Measurements from ENCODE around the gene FAM222A.

FAM222A gene

DNA sequence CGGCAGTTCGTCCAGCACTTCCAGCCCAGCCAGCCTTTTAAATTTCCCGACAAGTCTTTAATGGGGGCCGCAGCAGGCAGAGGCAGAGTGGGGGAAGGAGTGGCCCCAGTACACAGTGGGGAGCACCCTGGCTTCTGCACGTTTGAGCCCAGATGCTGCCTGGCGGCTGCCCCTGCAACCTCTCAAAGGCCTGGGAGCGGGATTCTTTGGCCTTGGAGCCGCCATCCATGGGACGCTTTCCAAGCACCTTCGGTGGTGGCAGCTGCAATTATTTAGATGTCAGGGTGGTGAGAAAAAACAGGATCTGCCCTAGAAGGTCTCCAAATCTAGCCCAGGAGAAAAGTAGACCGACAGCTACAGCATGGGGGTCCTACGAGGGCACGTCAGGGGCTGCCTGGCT is 46.0 kb downstream of the FAM222A start:
- no peak for DNase-seq (ENCODE audit: low spot score)

DNA sequence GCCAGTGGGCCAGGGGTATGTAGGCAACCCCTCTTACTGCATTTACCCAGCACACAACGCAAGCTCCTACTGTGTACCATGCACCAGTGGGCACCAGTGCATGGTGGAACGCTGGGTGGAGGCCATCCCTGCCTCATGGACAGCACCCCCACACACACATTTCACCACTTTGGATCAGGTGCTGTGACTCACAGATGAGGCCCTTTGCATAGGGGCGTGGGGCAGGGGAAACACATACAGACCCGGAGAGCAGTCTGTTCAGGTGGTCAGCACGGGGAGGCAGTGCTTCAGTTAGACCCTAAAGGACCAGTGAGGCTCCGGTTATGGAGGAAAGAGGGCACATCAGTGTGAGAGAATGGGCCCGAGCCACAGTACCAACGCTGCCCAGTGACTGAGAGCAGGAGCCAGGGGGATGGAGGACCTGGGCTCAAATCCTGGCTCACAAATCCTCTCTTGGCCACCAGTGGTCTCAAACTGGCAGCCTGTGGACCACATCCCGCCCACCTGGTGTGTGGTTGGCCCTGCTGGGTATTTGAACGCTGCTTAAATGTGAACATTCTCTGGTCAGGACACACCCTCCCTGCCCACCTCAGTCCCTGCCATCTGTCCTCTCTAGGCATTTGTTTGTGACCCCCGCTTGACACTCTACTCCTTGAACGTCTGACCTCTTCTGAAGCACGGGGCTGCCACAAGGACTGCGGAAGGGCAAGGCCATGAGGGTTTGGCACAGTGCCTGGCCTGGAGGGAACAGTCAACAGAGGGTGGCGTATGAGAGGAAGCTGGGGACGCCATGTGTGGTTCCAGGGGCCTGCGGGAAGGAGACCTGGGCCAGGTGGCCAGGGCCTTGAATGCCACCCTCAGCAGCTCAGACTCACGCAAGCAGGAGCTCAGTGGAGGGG is 46.7 kb downstream of the FAM222A start:
- no peak for DNase-seq (ENCODE audit: low spot score)

DNA sequence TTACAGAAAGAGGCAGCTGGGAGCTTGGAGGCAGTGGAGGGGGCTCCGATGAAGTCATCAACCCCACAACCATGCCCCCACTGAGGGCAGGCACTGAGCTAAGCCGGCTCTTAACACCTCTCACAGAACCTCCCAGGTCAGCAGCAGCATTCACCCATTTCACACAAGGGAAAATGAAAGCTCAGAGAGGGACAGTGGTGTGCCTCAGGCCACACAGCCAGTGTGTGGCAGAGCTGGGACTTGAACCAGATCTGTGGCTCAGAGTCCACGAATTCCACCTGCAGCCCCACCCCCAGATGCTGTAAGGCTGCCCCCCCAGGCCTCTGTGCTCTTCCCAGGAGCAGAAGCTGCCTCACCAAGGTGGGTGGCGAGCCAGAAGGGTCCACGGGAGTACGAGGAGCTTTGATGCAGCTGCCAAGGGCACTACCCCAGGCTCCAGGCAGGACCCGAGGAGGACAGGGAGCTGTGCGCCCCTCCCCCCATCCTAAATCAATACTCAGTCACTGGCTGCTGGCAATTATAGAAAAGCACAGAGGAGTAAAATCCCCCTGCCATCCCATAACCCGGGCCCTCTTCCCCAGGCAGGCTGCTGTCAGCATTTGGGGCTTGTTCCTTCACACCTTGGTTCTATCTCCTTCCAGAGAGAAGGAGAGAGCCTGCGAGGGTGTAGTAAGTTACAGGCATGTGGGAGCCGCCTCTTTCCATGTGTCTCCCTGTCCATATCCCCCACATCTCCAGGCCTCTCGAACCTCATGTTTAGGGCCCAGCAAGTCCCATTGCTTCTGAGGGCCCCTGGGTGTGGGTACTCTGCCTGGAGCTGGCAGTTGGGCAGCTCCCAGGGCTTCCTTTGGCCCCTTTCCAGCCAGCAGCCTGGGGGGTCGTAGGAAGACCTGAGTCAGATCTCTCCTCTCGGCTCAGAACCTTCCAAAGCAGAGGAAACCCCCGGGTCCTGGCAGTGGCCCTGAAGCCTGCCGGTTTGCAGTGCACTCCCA is 47.6 kb downstream of the FAM222A start:
- DNase-seq (ENCODE audit: low spot score), result no peak

DNA sequence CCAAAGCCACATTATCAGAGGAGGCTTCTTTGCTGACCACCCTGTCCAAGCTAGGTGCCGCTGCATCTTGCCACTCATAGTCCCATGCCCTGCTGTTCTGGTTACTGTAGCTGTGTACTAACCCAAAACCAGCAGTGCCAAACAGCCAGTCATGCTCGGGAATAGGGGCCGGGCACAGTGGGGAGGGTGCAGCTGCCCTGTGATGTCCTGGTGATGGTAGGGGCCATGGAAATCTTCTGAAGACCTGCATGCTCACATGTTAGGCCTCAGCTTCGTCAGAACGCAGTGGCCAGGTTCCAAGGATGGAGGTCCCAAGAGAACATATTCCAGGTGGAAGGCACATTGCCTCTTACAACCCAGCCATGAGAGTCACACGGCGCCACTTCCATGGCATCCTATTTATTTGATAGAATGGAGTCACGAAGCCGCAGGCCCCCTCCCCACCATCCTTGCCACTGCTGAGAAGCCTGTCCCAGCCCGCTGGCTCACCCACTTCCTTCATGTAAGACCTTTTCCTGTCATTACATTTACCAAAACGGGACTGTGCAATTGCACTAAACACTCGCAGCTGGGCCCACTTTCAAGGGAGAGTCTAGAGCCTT is 48.5 kb downstream of the FAM222A start:
- no peak for DNase-seq (ENCODE audit: low spot score)

DNA sequence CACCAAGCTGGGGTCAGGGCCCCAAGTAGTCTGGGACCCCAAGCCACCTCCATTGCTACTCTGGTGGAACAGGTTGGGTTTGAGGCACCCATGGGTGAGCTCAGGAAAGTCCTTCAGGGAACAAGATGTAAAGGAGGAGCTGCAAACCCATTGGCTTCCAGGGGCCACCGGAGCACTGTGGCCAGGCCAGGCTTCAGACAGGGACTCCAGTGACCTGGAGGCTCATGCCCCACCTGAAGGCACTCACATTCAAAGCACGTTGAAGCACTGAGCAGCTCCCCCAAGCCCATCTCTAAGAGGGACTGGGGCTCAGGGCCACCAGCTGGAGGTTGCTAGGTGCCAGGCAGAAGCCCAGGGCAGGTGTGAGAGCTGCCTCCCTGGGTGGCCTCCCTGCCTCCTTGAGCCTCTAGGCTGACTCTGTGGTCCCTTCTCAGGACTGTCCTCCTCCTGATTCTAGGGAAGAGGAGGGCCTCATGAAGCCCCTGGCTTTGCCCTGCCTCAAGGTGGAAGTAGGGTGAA is 49.1 kb downstream of the FAM222A start:
- DNase-seq (ENCODE audit: low spot score), result no peak

DNA sequence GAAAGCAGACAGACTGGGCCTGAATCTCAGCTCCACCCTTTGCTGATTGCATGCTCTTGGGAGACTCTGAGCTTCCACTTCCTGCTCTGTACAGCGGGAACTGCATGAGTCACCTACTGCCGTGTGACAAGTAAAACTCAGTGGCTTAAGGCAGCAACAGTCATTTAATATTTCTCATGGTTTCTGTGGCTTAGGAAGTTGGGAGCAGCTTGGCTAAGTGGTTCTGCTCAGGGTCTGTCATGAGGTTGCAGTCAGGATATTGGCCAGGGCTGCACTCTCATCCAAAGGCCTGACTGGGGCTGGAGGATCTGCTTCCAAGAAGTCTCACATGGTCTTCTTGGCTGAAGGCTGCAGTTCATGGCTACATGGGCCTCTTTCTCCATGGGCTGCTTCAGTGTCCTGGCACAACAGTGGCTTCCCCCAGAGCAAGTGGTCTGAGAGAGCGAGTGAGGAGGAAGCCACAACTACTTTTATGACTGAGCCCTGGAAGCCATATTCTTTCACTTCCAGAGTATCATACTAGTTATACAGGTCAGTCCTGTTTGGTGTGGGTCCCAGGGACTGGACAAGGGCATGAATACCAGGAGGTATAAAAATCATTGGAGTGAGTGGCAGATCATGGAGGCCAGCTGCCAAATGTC is 49.7 kb downstream of the FAM222A start:
- peak; percentile 59 for DNase-seq (ENCODE audit: low spot score)

DNA sequence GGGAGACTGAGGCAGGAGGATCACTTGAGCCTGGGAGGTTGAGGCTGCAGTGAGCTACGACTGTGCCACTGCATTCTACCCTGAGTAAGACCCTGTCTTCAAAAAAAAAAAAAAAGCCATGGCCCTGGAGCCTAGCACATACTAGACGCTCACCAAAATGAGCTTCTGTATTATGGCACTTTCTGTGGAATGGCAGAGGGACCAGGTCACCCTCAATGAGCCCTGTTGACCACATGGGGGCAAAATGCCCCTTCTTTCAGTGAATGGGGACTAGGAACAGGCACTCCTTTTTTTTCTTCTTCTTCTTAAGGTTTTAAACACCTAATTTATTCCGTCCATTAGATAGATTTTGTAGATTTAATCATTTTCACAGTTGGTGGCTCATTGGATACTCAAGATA is 50.5 kb downstream of the FAM222A start:
- no peak for DNase-seq (ENCODE audit: low spot score)

DNA sequence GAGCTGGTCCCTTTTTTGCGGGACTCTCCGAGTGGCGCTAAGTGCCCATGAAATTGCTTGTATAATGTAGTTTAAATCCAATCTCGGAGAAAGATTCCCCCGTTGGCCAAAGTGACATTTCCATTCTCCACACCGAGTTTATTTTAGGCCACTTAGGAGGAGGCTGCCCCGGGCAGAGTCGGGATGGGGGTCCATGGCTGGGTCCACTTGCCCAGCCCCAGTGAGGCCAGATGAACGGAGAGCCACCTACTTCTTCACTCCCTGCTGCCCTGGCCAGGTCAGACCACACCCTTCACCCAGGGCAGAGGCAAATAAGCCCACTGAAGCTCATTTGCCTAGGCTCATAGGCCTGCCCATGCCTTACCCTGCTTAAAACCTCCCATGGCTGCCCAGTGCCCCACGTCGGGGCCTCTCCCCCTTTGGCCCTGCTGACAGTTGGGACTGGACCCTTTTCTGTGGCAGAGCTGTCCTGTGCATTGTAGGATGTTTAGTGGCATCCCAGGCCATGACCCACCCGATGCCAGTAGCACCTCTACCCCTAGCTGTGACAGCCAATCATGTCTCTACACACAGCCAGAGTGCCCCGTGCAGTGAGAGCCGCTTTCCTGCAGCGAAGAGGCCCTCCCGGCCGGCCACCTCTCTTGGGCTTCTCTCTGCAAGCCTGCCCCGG is 51.3 kb downstream of the FAM222A start:
- no peak for DNase-seq (ENCODE audit: low spot score)

DNA sequence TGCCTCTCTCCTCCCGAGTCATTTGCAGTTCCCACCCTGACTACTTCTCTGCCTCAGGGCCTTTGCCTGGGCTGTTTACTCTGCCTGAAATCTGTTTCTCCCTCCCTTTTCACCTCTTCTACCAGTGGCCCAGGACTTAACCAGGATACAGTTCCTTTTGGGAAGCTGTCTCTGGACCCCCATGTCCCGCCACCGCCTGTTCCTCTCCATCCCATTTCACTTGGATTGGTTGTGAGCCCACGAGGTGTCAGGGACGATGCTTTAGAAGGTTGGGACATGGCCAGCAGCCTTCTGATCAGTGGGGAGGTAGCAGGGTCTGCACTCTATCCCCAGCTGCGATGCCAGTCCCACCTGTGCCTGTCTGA is 51.8 kb downstream of the FAM222A start:
- no peak for DNase-seq (ENCODE audit: low spot score)

DNA sequence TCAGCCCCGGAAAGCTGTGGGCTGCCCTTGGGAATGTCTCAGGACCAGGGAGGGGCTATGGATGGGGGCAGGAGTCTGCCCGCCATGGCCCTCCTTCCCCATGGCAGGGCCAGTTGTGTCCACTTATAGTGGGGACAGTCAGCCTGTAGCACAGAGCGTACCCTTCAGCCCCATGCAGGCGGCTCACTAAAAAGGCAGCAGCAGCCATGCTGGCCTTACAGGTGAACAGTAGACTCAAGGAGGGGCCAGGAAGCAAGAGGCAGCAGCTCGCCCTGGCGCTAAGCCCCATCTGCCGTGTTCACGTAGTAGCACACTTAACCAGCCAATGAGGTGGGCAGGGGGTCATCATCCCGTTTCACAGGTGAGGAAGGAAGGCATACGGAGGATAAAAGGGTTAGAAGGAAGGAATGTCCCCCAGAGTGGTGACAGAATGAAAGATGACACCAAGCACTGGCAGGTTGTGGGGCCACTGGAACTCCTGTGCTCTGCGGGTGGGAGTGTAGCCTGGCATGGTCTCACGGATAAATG is 52.7 kb downstream of the FAM222A start:
- DNase-seq (ENCODE audit: low spot score), result no peak

DNA sequence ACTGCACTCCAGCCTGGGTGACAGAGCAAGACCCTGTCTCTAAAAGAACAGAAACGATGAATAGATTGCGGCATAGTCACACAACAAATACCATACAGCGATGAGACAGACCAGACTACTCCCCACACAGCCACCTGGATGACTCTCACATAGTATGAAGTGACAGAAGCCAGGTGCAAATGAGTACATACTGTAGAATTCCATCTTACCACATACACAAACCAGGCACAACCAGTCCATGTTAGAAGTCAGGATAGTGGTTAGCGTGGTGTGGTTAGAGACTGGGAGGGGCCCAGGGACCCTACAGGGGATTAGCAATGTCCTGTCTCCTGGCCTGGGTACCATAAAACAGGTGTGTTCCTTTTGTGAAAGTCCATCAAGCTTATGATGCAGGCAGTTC is 53.8 kb downstream of the FAM222A start:
- no peak for DNase-seq (ENCODE audit: low spot score)

DNA sequence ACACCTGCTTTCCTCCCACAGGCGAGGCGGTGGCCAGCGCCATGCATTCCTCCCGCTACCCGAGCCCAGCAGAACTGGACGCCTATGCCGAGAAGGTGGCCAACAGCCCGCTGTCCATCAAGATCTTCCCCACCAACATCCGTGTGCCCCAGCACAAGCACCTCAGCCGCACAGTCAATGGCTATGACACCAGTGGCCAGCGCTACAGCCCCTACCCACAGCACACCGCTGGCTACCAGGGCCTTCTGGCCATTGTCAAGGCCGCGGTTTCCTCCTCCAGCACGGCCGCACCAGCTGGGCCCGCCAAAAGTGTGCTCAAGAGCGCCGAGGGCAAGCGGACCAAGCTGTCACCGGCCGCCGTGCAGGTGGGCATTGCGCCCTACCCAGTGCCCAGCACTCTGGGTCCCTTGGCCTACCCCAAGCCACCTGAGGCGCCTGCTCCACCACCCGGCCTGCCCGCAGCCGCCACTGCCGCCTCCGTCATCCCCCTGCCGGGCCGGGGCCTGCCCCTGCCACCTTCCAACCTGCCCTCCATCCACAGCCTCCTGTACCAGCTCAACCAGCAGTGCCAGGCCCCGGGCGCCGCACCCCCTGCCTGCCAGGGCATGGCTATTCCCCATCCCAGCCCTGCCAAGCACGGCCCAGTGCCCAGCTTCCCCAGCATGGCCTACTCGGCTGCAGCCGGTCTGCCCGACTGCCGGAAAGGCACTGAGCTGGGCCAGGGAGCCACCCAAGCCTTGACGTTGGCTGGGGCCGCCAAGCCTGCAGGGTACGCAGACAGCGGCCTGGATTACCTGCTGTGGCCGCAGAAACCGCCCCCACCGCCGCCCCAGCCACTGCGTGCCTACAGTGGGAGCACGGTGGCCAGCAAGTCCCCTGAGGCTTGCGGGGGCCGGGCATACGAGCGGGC is 54.6 kb downstream of the FAM222A start:
- no peak for DNase-seq (ENCODE audit: low spot score)

DNA sequence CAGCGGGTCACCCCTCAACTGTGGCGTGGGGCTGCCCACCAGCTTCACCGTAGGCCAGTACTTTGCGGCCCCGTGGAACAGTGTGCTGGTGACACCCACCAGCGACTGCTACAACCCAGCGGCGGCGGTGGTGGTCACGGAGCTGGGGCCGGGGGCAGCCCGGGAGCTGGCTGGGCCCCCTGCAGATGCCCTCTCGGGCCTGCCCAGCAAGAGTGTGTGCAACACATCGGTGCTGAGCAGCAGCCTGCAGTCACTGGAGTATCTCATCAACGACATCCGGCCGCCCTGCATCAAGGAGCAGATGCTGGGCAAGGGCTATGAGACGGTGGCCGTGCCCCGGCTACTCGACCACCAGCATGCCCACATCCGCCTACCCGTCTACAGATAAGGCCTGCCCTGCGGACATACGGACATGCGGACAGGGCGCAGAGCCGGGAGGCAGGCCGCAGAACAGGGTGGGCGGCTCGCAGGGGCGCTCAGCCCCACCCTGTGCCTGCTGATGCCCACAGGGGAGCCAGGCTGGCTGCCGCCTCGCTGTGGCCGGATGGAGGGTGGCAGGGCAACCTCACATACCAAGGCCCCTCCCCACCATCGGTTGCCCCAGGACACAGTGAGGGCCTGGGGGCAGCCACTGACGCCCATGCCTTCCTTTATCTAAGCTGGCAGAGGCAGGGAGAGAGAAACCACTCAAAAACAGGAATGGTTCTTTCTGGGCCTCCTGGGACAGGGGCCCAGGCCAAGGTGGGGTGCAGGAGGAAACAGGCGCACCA is 55.5 kb downstream of the FAM222A start:
- DNase-seq (ENCODE audit: low spot score), result no peak

DNA sequence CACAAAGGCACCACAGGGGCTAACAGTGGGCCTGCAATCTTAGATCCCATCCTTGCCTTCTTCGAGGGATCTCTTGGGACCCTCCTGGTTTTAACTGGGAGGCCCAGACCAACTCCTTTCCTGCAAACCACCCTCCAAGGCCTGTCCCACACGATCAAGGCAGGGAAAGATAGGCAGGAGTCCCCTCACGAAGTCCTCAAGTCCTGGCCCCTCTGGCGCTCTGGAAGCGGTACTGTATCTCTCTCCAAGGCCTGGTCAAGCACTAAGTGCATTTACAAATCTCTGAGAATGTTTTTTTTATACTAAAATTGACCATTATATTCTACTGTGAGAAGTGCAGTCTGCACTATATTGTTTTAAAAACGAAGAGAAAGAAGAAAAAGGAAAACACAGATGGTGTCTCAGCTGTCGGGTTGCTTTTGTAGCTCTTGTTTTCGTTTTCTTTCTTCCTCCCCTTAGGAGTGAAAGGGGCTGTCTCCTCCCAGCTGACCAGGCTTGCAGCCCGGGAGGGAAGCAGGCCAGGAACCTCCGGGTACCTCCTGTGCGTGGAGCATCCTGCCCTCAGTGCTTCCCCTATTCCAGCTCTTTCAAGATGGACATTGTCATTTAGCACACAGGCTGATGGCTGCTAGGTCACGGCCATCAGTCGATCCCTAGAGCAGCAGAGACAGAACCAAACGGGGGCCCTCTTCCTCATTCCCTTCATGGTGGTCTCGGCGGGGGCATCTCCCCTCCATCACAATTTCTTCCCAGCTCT is 56.7 kb downstream of the FAM222A start:
- no peak for DNase-seq (ENCODE audit: low spot score)

DNA sequence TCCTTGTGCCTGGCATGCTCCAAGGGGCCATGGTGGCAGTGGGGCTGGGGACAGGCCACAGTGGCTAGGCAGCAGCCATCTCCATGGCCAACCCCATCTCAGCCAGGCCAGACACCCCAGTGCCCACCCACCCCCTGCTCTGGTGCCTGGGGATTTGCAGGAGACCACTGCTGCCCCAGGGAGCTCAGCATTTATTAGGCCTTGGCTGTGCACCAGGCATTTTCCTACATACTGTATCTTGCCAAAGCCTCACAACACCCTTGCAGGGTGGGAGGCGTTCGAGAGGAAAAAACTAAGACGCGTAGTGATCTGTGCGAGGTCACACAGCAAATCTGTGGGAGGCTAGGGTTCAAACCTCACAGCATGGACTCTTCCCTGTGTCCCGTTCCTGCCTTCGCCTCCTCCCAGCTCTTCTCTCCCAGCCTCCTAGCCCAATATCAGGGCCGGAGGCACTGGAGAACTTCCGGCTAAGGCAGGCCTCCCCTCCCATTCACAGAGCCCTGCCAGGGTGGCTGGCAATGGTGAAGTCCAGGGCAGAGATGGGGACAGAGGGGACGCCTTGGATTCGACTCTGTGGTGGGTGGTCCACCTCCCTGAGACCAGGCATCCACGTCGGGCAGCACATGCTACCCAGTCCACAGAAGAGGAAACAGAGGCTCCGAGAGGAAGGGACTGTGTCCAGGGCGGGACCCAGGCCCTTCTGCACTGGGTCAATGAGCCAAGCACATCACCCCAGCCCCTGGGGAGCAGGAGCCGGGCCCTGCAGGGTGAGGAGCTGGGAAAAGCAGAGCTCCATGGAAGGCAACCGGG is 57.4 kb downstream of the FAM222A start:
- no peak for DNase-seq (ENCODE audit: low spot score)

DNA sequence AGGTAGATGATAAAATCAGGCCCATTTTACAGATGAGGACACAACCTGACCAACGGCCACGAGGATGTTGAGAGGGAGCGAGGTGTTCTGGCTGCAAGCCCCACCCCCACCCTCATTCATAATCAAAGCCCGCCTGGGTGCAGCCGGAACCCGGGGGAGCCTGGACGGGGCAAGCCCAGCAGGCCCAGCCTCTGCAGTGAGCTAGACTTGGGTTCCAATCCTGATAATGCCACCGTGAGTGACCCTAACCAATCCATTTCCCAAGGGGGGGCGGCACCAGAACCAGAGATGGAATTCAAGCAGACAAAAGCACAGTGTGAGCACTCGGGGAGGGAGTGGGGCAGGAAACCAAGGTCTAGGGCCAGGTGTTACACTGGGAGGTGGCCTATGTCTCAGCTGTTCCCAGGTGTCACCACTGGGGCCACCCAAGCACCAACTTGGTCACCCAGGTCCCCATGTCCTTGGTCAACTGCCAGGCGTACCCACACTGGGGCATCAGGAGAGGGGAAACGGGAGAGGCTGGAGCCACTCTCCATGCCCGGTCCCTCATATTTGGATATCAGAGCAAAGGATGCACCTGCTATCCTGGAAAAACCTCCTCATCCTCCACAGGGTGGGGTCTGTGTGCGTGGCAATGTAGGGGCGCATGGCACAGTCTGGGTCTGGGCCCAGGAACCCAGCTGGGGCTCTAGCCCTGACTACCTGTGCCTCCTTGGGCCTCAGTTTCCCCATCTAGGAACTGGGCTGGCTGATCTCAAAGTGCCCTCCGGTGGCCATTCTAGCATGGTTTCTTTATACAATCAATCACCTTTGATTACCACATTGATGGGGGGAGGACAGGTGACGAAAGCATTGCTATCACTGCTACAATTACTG is 58.4 kb downstream of the FAM222A start:
- DNase-seq (ENCODE audit: low spot score), result no peak

Measured in AG20443 (cell line).